NT2/D1 (cell line): ENCODE measurements around the gene ZMYND10.

ENCODE experiments used
- DNase-seq: peaks from one replicate; pipeline ENCODE4 v3.0.0-alpha.2; 2011; ENCODE audit warnings: low read depth, low spot score
- H3K27me3 ChIP-seq: 2 replicates; pipeline ENCODE4 v1.6.0; 2011; ENCODE audit warnings: mild to moderate bottlenecking; ENCODE audit not compliant: insufficient read length, insufficient read depth
- H3K36me3 ChIP-seq: 2 replicates; pipeline ENCODE4 v1.6.1; 2011; ENCODE audit warnings: mild to moderate bottlenecking, low read length, mixed read lengths; ENCODE audit not compliant: insufficient read depth, insufficient read length
- H3K4me1 ChIP-seq: 2 replicates; pipeline ENCODE4 v1.5.1; 2011; ENCODE audit not compliant: insufficient read depth, insufficient read length
- H3K4me3 ChIP-seq: 2 replicates; pipeline ENCODE4 v1.5.1; 2011; ENCODE audit warnings: low read depth; ENCODE audit not compliant: insufficient read length
- H3K9ac ChIP-seq: 2 replicates; pipeline ENCODE4 v1.6.0; 2011; ENCODE audit warnings: low read depth; ENCODE audit not compliant: insufficient read length
- H3K9me3 ChIP-seq: 2 replicates; pipeline ENCODE4 v1.5.1; 2011; ENCODE audit warnings: mild to moderate bottlenecking, low read length; ENCODE audit not compliant: insufficient read depth
- SUZ12 ChIP-seq: IDR thresholded peaks from 2 replicates; pipeline ENCODE4 v1.6.1; 2011; ENCODE audit not compliant: insufficient read length, insufficient read depth; ENCODE audit errors: extremely low read depth
- YY1 ChIP-seq: IDR thresholded peaks from 2 replicates; pipeline ENCODE4 v1.6.1; 2011; ENCODE audit not compliant: insufficient read length, insufficient read depth
- ZNF274 ChIP-seq: IDR thresholded peaks from 2 replicates; pipeline ENCODE4 v1.6.1; 2011; ENCODE audit warnings: mild to moderate bottlenecking, low read depth, low read length

The ZMYND10 gene

DNA sequence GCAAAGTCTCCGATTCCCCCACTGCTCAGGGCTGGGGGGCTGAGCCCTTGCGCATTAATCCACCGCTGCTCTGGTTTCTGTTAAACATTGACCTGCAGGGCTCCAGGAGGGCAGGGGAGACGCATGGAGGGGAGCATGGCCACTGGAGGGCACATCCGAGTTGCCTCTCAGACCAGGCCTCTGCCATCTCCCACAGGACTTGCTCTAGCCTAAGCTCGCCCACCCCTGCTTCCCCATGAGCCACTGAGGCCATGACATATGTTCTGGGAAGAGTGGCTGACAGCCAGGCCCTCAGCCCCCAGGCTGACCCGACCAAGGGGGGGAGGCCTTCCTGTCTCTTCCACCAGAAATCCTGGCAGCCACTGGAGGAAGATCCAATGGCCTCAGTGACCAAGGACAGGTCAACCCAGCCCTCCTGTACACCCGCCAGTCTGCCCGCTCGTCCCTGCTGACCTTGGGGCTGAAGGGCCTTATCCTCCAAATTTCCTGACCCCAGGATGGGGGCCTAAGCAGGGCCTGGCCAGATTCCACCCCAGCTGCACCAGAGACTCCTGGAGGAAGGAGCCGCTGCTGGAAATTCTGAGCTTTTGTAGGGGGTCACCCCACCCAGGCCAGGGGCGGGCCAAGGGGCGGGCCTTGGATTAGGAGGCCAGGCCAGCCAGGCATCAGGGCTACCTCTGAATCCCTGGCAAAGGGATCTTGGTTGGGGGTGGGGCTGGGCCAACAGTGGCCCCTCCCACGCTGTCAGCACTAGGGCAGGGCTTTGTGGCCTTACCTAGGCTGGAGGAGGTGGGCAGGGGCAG is 42.3 kb downstream of the ZMYND10 start, which contains the start of gene HYAL1:
TSS of gene HYAL1 (minus strand) at position 562 of the 803 bp plus-strand sequence. CDS start 618 bp downstream, outside the sequence.
- peak within 1 kb of the TSS; percentile 79 for H3K9ac ChIP-seq
- H3K9me3 ChIP-seq: peaks cover 24% of the 10 kb centered on the region
- TF ChIP-seq YY1: no peak
- no peak for TF ChIP-seq SUZ12
- TF ChIP-seq ZNF274: no peak
- no peaks in the 10 kb centered on the region for H3K36me3 ChIP-seq
- DNase-seq: no peak
- H3K4me3 ChIP-seq: peak within 1 kb of the TSS; percentile 31
- H3K4me1 ChIP-seq: peaks cover 20% of the 10 kb centered on the region
- H3K27me3 ChIP-seq: no peaks in the 10 kb centered on the region

DNA sequence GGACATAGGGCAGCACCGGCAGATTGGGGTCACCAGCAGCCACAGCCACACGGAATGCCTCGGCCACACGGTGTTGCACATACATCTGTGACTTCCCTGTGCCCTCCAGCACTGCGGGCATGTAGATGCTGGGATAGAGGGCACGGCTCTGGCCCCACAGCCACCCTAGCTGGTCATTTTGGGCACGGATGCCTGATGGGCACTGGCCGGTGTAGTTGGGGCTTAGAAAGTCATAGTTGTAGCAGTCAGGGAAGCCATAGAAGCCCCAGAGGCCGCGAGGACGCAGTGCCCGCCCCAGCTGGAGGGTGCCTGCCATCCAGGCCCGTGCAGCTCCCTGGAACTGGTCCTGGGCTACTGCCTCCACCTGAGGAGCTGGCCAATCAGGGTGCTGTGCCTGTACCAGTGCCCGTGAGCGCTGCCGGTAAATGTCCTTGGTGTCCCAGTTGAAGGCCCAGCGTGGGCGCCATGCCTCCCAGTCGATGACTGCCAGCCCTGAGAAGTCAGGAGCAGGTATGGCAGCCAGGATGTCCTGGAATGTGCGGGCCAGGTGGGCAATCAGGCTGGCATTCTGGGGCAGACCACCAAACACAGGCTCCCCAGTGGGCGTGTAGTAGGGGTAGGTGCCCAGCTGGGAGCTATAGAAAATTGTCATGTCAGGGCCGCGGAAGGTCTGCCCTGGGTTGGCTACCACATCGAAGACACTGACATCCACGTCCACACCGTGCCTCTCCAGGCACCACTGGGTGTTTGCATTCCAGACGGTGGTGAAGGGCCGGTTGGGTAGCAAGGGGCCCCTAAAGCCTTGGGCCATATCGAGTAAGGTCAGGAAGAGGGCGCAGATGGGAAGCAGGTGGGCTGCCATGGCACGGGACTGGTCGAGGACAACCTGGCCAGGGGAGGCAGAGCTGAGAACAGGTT is 43.2 kb downstream of the ZMYND10 start:
- no peak for TF ChIP-seq ZNF274
- H3K36me3 ChIP-seq: peaks cover 1% of the 10 kb centered on the region
- peaks cover 16% of the 10 kb centered on the region for H3K9me3 ChIP-seq
- H3K4me3 ChIP-seq: no peak overlapping the region
- peaks cover 20% of the 10 kb centered on the region for H3K4me1 ChIP-seq
- peak overlapping the region; percentile 79 for H3K9ac ChIP-seq
- DNase-seq: no peak
- H3K27me3 ChIP-seq: no peaks in the 10 kb centered on the region

DNA sequence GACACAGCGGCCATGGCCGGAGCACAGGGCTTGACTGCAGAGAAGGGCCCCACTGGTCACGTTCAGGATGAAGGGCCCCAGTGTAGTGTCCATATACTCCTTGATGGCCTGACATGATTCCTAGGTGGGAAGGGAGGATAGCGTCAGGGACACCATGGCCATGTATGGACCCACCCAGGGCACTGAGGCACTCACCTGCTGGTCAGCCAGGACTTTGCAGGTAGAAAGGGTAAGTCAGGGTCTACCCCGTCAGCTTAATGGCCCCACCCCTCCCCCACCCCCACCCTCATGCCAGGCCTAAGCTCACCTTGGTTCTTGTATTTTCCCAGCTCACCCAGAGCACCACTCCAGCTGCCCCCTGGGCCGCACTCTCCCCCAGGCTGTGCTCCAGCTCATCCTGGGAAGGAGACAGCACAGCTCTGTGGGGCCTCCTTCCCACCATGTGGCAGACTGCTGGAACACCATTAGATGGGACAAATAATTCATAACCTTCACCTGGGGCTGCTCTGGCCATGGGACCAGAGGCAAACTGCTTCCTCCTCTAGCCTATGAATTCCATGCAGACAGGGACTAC is 44.8 kb downstream of the ZMYND10 start:
- DNase-seq: no peak
- no peak overlapping the region for H3K4me3 ChIP-seq
- TF ChIP-seq SUZ12: no peak
- TF ChIP-seq ZNF274: no peak
- TF ChIP-seq YY1: no peak
- no peaks in the 10 kb centered on the region for H3K27me3 ChIP-seq
- peaks cover 2% of the 10 kb centered on the region; the same call in 1 of the 2 replicates for H3K9me3 ChIP-seq
- H3K4me1 ChIP-seq: peaks cover 20% of the 10 kb centered on the region
- H3K36me3 ChIP-seq: peaks cover 9% of the 10 kb centered on the region
- H3K9ac ChIP-seq: no peak overlapping the region

DNA sequence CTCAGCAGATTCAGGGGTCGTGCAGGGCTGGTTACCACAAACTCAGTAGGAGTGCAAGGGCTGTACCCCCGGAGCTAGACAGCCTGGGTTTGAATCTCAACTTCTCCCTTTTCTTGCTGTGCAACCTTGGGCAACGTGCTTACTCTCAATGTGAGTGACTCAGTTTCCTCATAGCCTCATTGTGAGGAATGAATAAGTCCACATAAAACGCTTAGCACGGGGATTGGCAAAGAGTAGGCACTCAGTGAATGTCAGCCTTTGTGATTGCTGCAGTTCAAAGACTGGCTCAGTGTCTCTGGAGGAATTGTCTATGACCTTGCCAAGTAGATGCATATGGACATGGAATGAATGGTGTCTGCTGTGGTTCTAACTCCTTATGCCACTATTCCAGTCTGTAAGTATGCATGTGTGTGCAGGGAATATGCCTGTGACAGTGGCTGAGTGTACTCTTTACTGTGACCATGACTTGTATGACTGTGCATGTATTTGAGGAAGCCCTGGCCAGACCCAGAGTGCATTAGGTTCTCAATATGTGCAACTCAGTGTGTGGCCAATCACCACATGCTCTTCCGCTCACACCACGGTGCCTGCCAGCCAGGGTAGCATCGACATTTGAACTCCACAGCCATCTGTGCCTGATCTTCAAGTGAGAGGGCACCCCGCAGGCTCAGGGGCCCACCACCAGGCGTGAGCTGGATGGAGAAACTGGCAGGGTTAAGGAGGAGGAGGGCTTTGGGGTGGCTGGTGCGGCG is 45.4 kb downstream of the ZMYND10 start:
- H3K9me3 ChIP-seq: no peaks in the 10 kb centered on the region
- DNase-seq: no peak

DNA sequence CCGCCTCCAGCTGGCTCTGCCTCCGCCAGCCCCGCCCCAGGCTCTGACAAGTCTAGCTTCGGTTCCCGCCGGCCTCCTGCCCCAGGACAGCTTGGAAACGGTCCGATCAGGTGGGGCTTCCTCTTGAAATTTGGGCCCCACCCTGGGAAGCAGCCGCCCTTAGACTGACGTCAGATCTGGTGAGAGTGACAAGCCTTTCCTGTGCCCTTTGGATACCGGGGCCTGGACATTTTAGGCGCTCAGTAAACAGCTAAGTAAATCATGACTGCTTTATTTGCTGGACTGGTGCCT is 45.9 kb downstream of the ZMYND10 start:
- H3K4me3 ChIP-seq: peak overlapping the region; percentile 21
- TF ChIP-seq SUZ12: no peak
- H3K27me3 ChIP-seq: no peaks in the 10 kb centered on the region
- no peaks in the 10 kb centered on the region for H3K9me3 ChIP-seq
- H3K9ac ChIP-seq: peak overlapping the region; percentile 75
- no peak for DNase-seq
- peaks cover 9% of the 10 kb centered on the region for H3K36me3 ChIP-seq
- peaks cover 20% of the 10 kb centered on the region for H3K4me1 ChIP-seq

More for the DNA sequence above, 45.4 kb downstream of the ZMYND10 start:
- Histone ChIP-seq H3K36me3 (peaks cover 9% of the 10 kb centered on the region), H3K9ac (peak overlapping the region; percentile 75), H3K27me3 (no peaks in the 10 kb centered on the region), H3K4me3 (peak overlapping the region; percentile 21), H3K4me1 (peaks cover 20% of the 10 kb centered on the region)
- TF ChIP-seq ZNF274 (no peak), YY1 (no peak), SUZ12 (no peak)

DNA sequence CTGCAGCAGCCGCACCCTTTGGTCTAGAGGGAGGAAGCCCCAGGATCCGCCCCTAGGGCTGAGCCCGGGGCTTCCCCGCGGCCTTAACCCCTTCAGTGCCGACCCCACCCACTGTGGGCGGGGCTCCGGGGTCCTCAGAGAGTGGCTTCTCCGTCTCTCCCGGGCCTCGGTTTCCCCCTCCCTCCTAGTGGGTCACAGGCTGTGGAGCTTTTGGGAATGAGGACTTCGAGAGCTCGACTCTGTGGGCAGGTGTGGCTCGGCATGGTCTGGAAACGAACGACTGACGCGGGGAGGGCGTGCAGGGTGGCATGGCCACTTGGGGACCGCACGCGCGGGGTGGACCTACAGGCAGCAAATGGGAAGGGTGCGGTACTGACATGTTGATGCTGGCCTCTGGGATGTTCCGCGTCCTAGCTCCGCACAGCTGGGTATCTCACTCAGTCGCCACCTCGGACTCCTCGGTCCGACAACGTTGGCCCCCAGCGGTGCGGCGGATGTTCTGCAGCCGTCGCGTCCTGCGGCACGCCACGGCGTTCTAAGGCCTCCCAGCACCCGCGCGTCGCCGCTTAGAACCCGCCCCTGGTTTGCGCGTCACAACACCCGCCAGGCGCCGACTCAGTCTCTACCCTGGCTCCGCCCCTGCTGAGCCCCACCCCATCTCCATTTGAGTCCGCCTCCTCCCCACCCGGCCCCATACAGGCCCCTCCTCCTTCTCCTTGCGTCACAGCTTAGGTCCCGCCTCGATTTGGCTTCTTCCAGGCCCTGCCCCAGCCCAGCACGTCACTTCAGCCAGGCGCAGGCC is 46.5 kb downstream of the ZMYND10 start, which contains the start of the genes HYAL3 and NAA80:
TSS of gene HYAL3 (minus strand) at position 570 of the 802 bp plus-strand sequence. CDS start 3,803 bp downstream, outside the sequence.
TSS of gene NAA80 (minus strand) at position 570 of the 802 bp plus-strand sequence. CDS start 1,942 bp downstream, outside the sequence.
- H3K36me3 ChIP-seq: peaks cover 9% of the 10 kb centered on the region

More for the DNA sequence above, 46.5 kb downstream of the ZMYND10 start, which contains the start of the genes HYAL3 and NAA80:
- peaks cover 20% of the 10 kb centered on the region for H3K4me1 ChIP-seq
- TF ChIP-seq SUZ12 (no peak), ZNF274 (no peak)
- H3K27me3 ChIP-seq: no peaks in the 10 kb centered on the region
- peak within 1 kb of the TSS; percentile 95 for H3K9ac ChIP-seq
- peak within 1 kb of the TSS; percentile 93 for H3K4me3 ChIP-seq
- DNase-seq: peak; percentile 99
- no peaks in the 10 kb centered on the region for H3K9me3 ChIP-seq
